ENCODE results near the gene KCNIP4.

GRCh38 chr4:21709761-21710160 lies 238.8 kb downstream of the KCNIP4 start:
- TF ChIP-seq ZNF384 (IDR thresholded peaks at IDR 0.05), result no peak
- no peak for TF ChIP-seq CTBP1 (IDR thresholded peaks at IDR 0.05; ENCODE audit: borderline replicate concordance)
- TF ChIP-seq ARNT (IDR thresholded peaks at IDR 0.05), result no peak
- TF ChIP-seq SP1 (IDR thresholded peaks at IDR 0.05), result no peak
- TF ChIP-seq FOXM1 (IDR thresholded peaks at IDR 0.05; ENCODE audit: borderline replicate concordance), result no peak
- TF ChIP-seq LEF1 (IDR thresholded peaks at IDR 0.05; ENCODE audit: borderline replicate concordance), result no peak
- TF ChIP-seq ELF4 (IDR thresholded peaks at IDR 0.05), result no peak
- TF ChIP-seq BHLHE40 (IDR thresholded peaks at IDR 0.05; ENCODE audit: borderline replicate concordance), result no peak
- no peak for TF ChIP-seq TARDBP (IDR thresholded peaks at IDR 0.05)
- no peak for TF ChIP-seq PKNOX1 (IDR thresholded peaks at IDR 0.05)
- no peak for TF ChIP-seq FOXK2 (IDR thresholded peaks at IDR 0.05)
- no peak for TF ChIP-seq HDGF (IDR thresholded peaks at IDR 0.05; ENCODE audit: borderline replicate concordance)

Measured in HEK293T (cell line).